NT2/D1 (cell line): ENCODE data around the gene ZNF12.

ENCODE experiments used
- DNase-seq: peaks from one replicate; pipeline ENCODE4 v3.0.0-alpha.2; 2011; ENCODE audit warnings: low read depth, low spot score
- H3K27me3 ChIP-seq: 2 replicates; pipeline ENCODE4 v1.6.0; 2011; ENCODE audit warnings: mild to moderate bottlenecking; ENCODE audit not compliant: insufficient read length, insufficient read depth
- H3K36me3 ChIP-seq: 2 replicates; pipeline ENCODE4 v1.6.1; 2011; ENCODE audit warnings: mild to moderate bottlenecking, low read length, mixed read lengths; ENCODE audit not compliant: insufficient read depth, insufficient read length
- H3K4me1 ChIP-seq: 2 replicates; pipeline ENCODE4 v1.5.1; 2011; ENCODE audit not compliant: insufficient read depth, insufficient read length
- H3K4me3 ChIP-seq: 2 replicates; pipeline ENCODE4 v1.5.1; 2011; ENCODE audit warnings: low read depth; ENCODE audit not compliant: insufficient read length
- H3K9ac ChIP-seq: 2 replicates; pipeline ENCODE4 v1.6.0; 2011; ENCODE audit warnings: low read depth; ENCODE audit not compliant: insufficient read length
- H3K9me3 ChIP-seq: 2 replicates; pipeline ENCODE4 v1.5.1; 2011; ENCODE audit warnings: mild to moderate bottlenecking, low read length; ENCODE audit not compliant: insufficient read depth
- SUZ12 ChIP-seq: IDR thresholded peaks from 2 replicates; pipeline ENCODE4 v1.6.1; 2011; ENCODE audit not compliant: insufficient read length, insufficient read depth; ENCODE audit errors: extremely low read depth
- YY1 ChIP-seq: IDR thresholded peaks from 2 replicates; pipeline ENCODE4 v1.6.1; 2011; ENCODE audit not compliant: insufficient read length, insufficient read depth
- ZNF274 ChIP-seq: IDR thresholded peaks from 2 replicates; pipeline ENCODE4 v1.6.1; 2011; ENCODE audit warnings: mild to moderate bottlenecking, low read depth, low read length

ZNF12 gene

GRCh38 chr7:6654842-6655610, 51.7 kb downstream of the ZNF12 start:
- Histone ChIP-seq H3K9ac (no peak overlapping the region), H3K4me3 (no peak overlapping the region), H3K27me3 (no peaks in the 10 kb centered on the region), H3K36me3 (peaks cover 44% of the 10 kb centered on the region), H3K9me3 (peaks cover 14% of the 10 kb centered on the region; the same call in 1 of the 2 replicates), H3K4me1 (peaks cover 5% of the 10 kb centered on the region)
- TF ChIP-seq ZNF274 (no peak), SUZ12 (no peak), YY1 (no peak)
- DNase-seq: no peak

- TF ChIP-seq ZNF274 (no peak), YY1 (no peak), SUZ12 (no peak)
- no peak for DNase-seq
- Histone ChIP-seq H3K4me3 (no peak overlapping the region), H3K4me1 (peaks cover 1% of the 10 kb centered on the region), H3K27me3 (no peaks in the 10 kb centered on the region), H3K9ac (no peak overlapping the region), H3K36me3 (peaks cover 51% of the 10 kb centered on the region), H3K9me3 (peaks cover 14% of the 10 kb centered on the region; the same call in 1 of the 2 replicates)
Measured at GRCh38 chr7:6654113-6654841, 52.5 kb downstream of the ZNF12 start.

GRCh38 chr7:6653071-6654003, 53.4 kb downstream of the ZNF12 start:
- peaks cover 59% of the 10 kb centered on the region for H3K36me3 ChIP-seq
- H3K9me3 ChIP-seq: peaks cover 14% of the 10 kb centered on the region; the same call in 1 of the 2 replicates
- no peaks in the 10 kb centered on the region for H3K4me1 ChIP-seq
- H3K27me3 ChIP-seq: no peaks in the 10 kb centered on the region
- H3K4me3 ChIP-seq: no peak overlapping the region
- H3K9ac ChIP-seq: no peak overlapping the region
- DNase-seq: no peak
- no peak for TF ChIP-seq YY1
- TF ChIP-seq SUZ12: no peak
- TF ChIP-seq ZNF274: no peak

- Histone ChIP-seq H3K36me3 (peaks cover 67% of the 10 kb centered on the region), H3K27me3 (no peaks in the 10 kb centered on the region), H3K4me3 (no peak overlapping the region), H3K9ac (no peak overlapping the region), H3K9me3 (peaks cover 14% of the 10 kb centered on the region; the same call in 1 of the 2 replicates), H3K4me1 (no peaks in the 10 kb centered on the region)
- no peak for DNase-seq
- TF ChIP-seq ZNF274 (no peak), SUZ12 (no peak), YY1 (no peak)
Measured at GRCh38 chr7:6652446-6653011, 54.2 kb downstream of the ZNF12 start.

- peaks cover 14% of the 10 kb centered on the region; the same call in 1 of the 2 replicates for H3K9me3 ChIP-seq
- DNase-seq: no peak
- no peak overlapping the region for H3K9ac ChIP-seq
- H3K27me3 ChIP-seq: no peaks in the 10 kb centered on the region
- H3K4me3 ChIP-seq: no peak overlapping the region
- no peaks in the 10 kb centered on the region for H3K4me1 ChIP-seq
- TF ChIP-seq ZNF274 (no peak), YY1 (no peak), SUZ12 (no peak)
- H3K36me3 ChIP-seq: peaks cover 73% of the 10 kb centered on the region
Measured at GRCh38 chr7:6651851-6652445, 54.8 kb downstream of the ZNF12 start.

- no peak for TF ChIP-seq YY1
- TF ChIP-seq SUZ12: no peak
- no peak for TF ChIP-seq ZNF274
- H3K9ac ChIP-seq: no peak overlapping the region
- peaks cover 14% of the 10 kb centered on the region; the same call in 1 of the 2 replicates for H3K9me3 ChIP-seq
- no peak overlapping the region for H3K4me3 ChIP-seq
- no peaks in the 10 kb centered on the region for H3K4me1 ChIP-seq
- H3K36me3 ChIP-seq: peaks cover 83% of the 10 kb centered on the region
- no peaks in the 10 kb centered on the region for H3K27me3 ChIP-seq
- no peak for DNase-seq
Measured at GRCh38 chr7:6650521-6651011, 56.2 kb downstream of the ZNF12 start.
